ENCODE results near the gene SLC35D2.
"Not testable (repeated sequence)": the region's sequence is repeated elsewhere in the genome, so short reads cannot be mapped to it uniquely, and the experiment has no call there.

The SLC35D2 gene

DNA sequence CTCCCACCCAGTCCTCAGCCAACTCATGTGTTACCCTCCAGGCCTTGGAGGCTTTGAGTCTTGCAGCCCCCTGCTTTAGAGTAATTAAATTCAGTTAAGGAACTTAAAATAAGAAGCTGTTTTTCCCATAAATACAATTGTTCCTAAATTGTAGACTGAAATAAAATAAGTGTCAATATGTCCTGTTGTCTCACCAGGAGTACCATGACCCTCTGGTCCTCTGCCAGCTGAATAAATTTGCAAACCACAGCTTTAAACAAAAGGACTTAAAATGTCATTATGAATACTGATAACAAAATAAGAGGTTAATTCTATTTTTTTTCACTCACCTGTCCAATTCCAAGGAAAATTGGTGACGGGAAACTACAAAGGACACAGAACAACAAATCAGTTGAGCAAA, 15.6 kb downstream of the SLC35D2 start:
- TF ChIP-seq, protein P1, sequence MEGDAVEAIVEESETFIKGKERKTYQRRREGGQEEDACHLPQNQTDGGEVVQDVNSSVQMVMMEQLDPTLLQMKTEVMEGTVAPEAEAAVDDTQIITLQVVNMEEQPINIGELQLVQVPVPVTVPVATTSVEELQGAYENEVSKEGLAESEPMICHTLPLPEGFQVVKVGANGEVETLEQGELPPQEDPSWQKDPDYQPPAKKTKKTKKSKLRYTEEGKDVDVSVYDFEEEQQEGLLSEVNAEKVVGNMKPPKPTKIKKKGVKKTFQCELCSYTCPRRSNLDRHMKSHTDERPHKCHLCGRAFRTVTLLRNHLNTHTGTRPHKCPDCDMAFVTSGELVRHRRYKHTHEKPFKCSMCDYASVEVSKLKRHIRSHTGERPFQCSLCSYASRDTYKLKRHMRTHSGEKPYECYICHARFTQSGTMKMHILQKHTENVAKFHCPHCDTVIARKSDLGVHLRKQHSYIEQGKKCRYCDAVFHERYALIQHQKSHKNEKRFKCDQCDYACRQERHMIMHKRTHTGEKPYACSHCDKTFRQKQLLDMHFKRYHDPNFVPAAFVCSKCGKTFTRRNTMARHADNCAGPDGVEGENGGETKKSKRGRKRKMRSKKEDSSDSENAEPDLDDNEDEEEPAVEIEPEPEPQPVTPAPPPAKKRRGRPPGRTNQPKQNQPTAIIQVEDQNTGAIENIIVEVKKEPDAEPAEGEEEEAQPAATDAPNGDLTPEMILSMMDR (IDR thresholded peaks at IDR 0.05; ENCODE audit: low read depth, low read length) = no peak
- DNase-seq (ENCODE audit: extremely low read depth, low read depth) = no peak

DNA sequence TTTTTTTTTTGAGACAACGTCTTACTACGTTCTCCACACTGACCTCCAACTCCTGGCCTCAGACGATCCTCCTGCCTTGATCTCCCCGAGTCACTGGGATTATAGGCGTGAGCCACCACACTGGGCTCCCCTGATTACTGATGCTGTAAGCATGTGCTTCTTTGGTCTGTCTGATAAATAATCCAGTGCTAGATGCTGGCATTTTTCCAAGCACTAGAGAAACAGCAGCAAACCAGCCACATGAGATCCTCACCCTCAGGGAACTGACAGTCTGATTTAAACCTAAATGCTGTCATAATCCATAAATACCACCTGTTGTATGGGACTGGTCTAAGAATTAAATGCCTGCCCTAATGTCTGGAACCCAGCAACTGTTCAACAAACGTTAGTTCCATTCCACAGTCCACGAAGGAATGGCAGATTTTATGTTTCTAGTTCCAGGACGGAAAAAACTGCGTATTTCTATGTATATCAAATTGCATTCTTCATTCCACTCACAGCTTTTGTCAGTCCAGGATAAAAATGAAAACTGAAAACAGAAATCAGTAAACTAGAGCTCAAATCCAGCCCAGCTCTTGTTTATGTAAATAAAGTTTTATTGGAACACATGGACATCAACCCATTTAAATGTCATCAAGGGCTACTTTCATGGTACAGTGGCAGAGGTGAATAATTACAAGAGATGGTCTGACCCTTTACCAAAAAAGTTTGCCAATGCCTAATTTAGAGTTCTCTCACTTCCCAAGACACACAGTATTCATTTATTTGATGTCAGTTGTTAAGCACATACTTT, 20.1 kb downstream of the SLC35D2 start:
- no peak for DNase-seq (ENCODE audit: extremely low read depth, low read depth)
- TF ChIP-seq, protein P1 (IDR thresholded peaks at IDR 0.05; ENCODE audit: low read depth, low read length) = no peak

DNA sequence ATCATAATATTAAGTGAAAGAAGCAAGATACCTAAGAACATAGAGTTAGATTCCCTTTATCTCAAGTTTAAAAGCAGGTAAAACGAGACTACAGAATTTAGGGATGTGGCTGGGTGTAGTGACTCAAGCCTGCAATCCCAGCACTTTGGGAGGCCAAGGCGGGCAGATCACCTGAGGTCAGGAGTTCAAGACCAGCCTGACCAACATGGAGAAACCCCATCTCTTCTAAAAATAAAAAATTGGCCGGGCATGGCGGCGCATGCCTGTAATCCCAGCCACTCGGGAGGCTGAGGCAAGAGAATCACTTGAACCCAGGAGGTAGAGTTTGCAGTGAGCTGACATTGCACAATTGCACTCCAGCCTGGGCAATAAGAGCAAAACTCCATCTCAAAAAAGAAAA, 21.4 kb downstream of the SLC35D2 start:
- not testable (repeated sequence) for DNase-seq (ENCODE audit: extremely low read depth, low read depth)

DNA sequence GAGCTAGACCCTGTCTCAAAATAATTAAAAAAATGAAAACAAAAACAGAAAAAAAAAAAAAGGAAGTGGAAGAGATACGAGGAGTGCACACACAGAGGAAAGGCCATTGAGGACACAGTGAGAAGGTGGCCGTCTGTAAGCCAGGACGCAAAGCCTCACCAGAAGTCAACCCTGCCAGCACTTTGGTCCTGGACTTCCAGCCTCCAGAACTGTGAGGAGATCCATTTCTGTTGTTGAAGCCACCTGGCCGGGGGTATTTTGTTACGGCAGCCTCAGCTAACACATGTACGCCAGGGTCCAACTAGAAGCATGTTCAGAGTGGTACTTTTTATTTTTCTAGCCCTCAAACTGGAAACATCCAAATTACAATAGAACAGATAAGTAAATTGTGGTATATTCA, 21.8 kb downstream of the SLC35D2 start:
- DNase-seq (ENCODE audit: extremely low read depth, low read depth) = no peak
- TF ChIP-seq, protein P1 (IDR thresholded peaks at IDR 0.05; ENCODE audit: low read depth, low read length) = no peak

DNA sequence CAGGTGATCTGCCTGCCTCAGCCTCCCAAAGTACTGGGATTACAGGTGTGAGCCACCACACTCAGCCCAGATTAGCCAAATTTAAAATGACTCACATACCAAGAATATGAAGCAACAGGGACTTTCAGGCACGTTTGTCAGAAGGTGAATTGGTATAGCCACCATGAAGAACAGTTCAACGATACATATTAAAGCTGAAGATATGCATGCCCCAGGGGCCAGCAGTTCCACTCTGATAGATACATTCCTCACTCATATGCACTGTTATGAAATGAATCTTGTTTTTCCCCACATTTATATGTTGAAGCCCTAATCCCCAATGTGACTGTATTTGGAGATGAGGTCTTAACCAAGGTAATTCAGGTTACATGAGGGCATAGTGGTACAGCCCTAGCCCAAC, 22.5 kb downstream of the SLC35D2 start:
- no peak for DNase-seq (ENCODE audit: extremely low read depth, low read depth)
- TF ChIP-seq, protein P1 (IDR thresholded peaks at IDR 0.05; ENCODE audit: low read depth, low read length) = no peak

DNA sequence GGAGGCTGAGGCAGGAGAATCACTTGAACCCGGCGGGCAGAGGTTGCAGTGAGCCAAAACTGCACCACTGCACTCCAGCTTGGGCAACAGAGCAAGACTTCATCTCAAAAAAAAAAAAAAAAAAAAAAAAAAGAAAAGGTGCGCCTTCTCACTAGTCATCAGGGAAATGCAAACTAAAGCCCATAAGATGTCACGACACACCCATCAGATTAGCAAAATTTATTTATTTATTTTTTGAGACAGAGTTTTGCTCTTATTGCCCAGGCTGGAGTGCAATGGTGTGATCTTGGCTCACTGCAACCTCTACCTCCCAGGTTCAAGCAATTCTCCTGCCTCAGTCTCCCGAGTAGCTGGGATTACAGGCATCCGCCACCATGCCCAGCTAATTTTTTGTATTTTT, 23.0 kb downstream of the SLC35D2 start:
- not testable (repeated sequence) for DNase-seq (ENCODE audit: extremely low read depth, low read depth)

DNA sequence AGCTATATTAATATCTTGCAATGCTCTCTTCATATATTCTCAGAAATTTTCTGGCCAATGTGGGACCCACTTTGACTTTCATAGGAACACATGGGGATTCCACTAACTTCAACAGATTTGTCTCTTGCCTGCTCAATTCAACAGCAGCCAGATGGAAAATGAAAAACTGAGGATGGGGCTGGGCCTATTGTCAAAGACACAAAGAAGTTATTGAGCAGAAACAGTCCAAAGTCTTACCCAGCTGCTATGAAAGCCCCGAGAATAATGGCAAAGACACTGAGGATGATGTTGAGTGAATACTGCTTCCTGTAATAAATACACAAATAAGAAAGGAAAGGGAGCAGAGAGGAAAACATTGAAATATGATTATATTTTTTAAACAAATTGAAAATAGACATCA, 32.6 kb downstream of the SLC35D2 start:
- TF ChIP-seq, protein P1 (IDR thresholded peaks at IDR 0.05; ENCODE audit: low read depth, low read length) = no peak
- no peak for DNase-seq (ENCODE audit: extremely low read depth, low read depth)

DNA sequence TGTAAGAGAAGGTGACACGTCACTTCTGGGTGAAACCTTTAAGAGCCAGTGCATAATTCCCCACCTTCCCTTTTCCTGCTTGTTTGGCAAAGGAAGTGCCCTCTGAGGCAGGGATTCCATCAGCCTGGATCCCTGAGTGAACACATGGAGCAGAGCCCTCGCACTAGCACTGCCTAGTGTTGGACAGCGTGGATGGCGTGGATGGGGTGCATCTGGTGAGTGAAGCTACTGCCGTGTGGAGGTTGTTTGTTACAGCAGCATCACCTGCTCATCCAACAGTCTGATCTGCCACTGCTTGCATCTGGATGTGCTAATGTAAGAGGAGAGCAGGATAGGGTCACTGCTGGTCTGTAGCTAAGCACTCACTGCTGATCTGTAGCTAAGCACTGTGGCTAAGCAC, 35.2 kb downstream of the SLC35D2 start:
- DNase-seq (ENCODE audit: extremely low read depth, low read depth) = no peak
- TF ChIP-seq, protein P1 (IDR thresholded peaks at IDR 0.05; ENCODE audit: low read depth, low read length) = no peak

Data from AG09319 (cell line).